ENCODE results near the gene TRDMT1.

Gene TRDMT1

DNA sequence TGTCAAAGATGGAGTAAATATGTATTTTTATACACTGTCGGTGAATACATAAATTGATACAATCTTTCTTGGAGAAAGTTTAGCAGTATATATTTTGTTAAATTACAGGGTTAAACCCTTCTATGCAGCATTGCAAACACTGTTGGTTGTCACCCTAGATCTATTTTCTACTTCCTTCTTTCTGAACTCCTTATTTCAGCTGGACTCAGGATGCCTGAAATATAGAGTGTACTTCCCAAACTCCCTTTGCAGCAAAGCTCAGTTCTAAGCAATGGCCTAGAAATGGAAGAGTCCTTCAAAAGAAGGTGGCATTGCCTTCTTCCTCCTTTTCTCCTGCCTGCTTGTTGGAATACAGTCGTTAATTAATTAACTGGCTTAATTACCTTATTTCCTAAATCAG lies 92.4 kb downstream of the TRDMT1 start:
- TF ChIP-seq SIN3A (IDR thresholded peaks at IDR 0.05; ENCODE audit: borderline replicate concordance, insufficient read depth, low read length) (no peak), TAF1 (IDR thresholded peaks at IDR 0.05; ENCODE audit: borderline replicate concordance, insufficient read depth, low read length) (no peak), POLR2AphosphoS5 (IDR thresholded peaks at IDR 0.05; ENCODE audit: low read depth, low read length) (no peak)

DNA sequence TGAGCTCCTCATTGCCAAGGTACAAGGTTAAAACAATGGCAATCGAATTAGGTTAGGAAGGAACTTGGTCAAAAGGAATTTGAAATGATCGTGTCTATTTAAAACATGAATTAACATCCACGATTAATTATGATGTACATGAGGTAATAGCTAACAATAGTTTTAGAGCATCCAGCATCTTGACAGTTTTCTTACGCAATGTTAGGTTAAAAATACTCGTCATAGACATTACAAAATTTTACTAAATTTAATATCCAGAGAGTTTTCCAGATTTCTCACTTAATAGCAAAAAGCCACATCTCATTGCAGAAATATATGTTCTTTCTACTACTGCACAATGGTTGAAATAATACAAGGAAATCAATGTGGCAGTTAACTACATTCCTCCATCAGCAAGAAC lies 94.5 kb downstream of the TRDMT1 start:
- no peak for TF ChIP-seq TAF1 (IDR thresholded peaks at IDR 0.05; ENCODE audit: borderline replicate concordance, insufficient read depth, low read length)
- TF ChIP-seq FOXP2 (optimal IDR thresholded peaks at IDR 0.05; ENCODE audit: borderline replicate concordance, extremely low read depth, extremely low read length, insufficient read depth) = no peak
- TF ChIP-seq SIN3A (IDR thresholded peaks at IDR 0.05; ENCODE audit: borderline replicate concordance, insufficient read depth, low read length) = no peak
- TF ChIP-seq, protein P1, sequence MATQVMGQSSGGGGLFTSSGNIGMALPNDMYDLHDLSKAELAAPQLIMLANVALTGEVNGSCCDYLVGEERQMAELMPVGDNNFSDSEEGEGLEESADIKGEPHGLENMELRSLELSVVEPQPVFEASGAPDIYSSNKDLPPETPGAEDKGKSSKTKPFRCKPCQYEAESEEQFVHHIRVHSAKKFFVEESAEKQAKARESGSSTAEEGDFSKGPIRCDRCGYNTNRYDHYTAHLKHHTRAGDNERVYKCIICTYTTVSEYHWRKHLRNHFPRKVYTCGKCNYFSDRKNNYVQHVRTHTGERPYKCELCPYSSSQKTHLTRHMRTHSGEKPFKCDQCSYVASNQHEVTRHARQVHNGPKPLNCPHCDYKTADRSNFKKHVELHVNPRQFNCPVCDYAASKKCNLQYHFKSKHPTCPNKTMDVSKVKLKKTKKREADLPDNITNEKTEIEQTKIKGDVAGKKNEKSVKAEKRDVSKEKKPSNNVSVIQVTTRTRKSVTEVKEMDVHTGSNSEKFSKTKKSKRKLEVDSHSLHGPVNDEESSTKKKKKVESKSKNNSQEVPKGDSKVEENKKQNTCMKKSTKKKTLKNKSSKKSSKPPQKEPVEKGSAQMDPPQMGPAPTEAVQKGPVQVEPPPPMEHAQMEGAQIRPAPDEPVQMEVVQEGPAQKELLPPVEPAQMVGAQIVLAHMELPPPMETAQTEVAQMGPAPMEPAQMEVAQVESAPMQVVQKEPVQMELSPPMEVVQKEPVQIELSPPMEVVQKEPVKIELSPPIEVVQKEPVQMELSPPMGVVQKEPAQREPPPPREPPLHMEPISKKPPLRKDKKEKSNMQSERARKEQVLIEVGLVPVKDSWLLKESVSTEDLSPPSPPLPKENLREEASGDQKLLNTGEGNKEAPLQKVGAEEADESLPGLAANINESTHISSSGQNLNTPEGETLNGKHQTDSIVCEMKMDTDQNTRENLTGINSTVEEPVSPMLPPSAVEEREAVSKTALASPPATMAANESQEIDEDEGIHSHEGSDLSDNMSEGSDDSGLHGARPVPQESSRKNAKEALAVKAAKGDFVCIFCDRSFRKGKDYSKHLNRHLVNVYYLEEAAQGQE (IDR thresholded peaks at IDR 0.05; ENCODE audit: insufficient read depth in 1 of 2, low read depth in 2 of 2, low read length in 2 of 2) = no peak
- no peak for TF ChIP-seq POLR2AphosphoS5 (IDR thresholded peaks at IDR 0.05; ENCODE audit: low read depth, low read length)

DNA sequence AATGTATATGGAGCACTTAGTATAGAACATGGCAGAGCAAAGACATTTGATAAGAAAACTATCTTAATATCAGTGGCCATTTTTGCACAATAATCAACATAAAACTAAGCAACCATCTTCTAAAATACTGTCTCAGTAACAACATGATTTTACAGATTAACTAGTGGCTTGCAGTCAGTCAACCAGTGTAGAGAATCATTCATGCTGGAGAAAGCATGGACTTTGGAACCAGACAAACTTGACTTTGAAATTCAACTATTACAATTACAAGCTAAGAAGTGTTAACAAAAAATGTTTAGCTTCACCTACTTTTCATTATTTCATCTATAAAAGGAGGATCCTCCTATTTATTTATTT lies 99.6 kb downstream of the TRDMT1 start:
- TF ChIP-seq POLR2AphosphoS5 (IDR thresholded peaks at IDR 0.05; ENCODE audit: low read depth, low read length) = no peak
- TF ChIP-seq FOXP2 (optimal IDR thresholded peaks at IDR 0.05; ENCODE audit: borderline replicate concordance, extremely low read depth, extremely low read length, insufficient read depth) = no peak
- TF ChIP-seq, protein P1 (IDR thresholded peaks at IDR 0.05; ENCODE audit: insufficient read depth in 1 of 2, low read depth in 2 of 2, low read length in 2 of 2) = no peak
- TF ChIP-seq SIN3A (IDR thresholded peaks at IDR 0.05; ENCODE audit: borderline replicate concordance, insufficient read depth, low read length) = no peak
- TF ChIP-seq TAF1 (IDR thresholded peaks at IDR 0.05; ENCODE audit: borderline replicate concordance, insufficient read depth, low read length) = no peak

DNA sequence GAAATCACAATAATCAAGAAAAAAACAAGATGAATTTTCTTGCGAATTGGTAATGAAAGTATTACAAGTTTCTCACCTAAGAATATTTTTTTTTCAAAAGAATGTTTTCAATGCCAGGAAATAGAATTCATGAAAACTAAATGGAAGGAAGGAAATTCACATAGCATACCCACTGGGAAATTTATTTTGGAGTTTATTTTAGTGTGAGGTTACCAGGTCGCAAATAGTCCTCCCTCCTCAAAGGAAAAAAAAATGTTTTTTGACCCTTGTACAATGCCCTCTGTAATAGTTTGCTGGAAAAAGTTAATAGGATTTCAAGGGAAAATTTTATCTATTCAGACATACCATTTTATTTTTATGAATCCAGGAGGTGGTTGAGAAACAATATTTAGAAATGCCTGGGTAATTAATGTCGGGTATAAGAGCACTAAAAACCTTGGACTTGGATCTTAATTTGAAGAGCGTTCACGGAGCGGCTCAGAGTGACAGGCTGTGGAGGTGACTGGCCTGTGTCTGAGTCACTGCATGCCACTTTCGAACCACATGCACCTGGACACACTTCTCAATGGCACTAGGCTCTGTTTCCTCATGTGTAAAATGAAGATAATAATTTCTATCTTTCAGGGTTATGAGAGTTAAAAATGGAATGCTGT lies 100.1 kb downstream of the TRDMT1 start:
- TF ChIP-seq TAF1 (IDR thresholded peaks at IDR 0.05; ENCODE audit: borderline replicate concordance, insufficient read depth, low read length) = no peak
- TF ChIP-seq, protein P1 (IDR thresholded peaks at IDR 0.05; ENCODE audit: insufficient read depth in 1 of 2, low read depth in 2 of 2, low read length in 2 of 2) = no peak
- TF ChIP-seq SIN3A (IDR thresholded peaks at IDR 0.05; ENCODE audit: borderline replicate concordance, insufficient read depth, low read length) = no peak
- TF ChIP-seq POLR2AphosphoS5 (IDR thresholded peaks at IDR 0.05; ENCODE audit: low read depth, low read length) = no peak
- TF ChIP-seq FOXP2 (optimal IDR thresholded peaks at IDR 0.05; ENCODE audit: borderline replicate concordance, extremely low read depth, extremely low read length, insufficient read depth) = no peak

DNA sequence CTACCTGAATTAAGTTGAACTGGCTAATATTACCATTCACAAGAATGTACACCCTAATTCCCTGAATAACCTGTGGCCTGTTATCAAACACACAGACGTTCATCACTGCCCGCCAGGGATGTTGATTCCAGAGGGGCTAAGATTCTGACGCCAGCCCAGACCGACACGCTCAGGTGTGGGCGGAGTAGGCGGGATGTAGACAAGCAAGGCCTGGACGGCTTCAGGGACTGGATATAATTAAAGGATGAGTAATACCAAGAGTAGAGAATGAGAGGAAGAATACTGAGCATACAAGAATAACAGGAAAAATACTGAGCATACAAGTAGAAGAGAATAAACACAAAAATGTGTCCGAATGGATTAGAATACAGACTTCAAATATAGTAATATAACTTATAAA lies 100.9 kb downstream of the TRDMT1 start:
- no peak for TF ChIP-seq SIN3A (IDR thresholded peaks at IDR 0.05; ENCODE audit: borderline replicate concordance, insufficient read depth, low read length)
- TF ChIP-seq FOXP2 (optimal IDR thresholded peaks at IDR 0.05; ENCODE audit: borderline replicate concordance, extremely low read depth, extremely low read length, insufficient read depth) = no peak
- TF ChIP-seq TAF1 (IDR thresholded peaks at IDR 0.05; ENCODE audit: borderline replicate concordance, insufficient read depth, low read length) = no peak
- TF ChIP-seq, protein P1 (IDR thresholded peaks at IDR 0.05; ENCODE audit: insufficient read depth in 1 of 2, low read depth in 2 of 2, low read length in 2 of 2) = no peak
- no peak for TF ChIP-seq POLR2AphosphoS5 (IDR thresholded peaks at IDR 0.05; ENCODE audit: low read depth, low read length)

All from PFSK-1 (cell line).